B cell (primary cell): ENCODE measurements around the gene GEMIN2. TPM values are rescaled to one million over a fixed set of nuclear protein-coding genes. Genes with fewer than 3 reads are reported as not detected.

Experiments used
- ATAC-seq: fragments of 200-7000 bp; cut with Tn5 transposase; one replicate; pipeline ENCODE4 v1.10.0; 2021; ENCODE audit warnings: low read depth, mild to moderate bottlenecking, moderate number of reproducible peaks, moderate library complexity
- CTCF ChIA-PET: fragments of 350-600 bp; sonication (Branson Sonifier 250); formaldehyde crosslinking; loops from one replicate; lab custom pipeline; 2021; ENCODE audit warnings: antibody characterized with exemption, inconsistent platforms; lab: Charles Lee
- POLR2A ChIA-PET: fragments of 350-600 bp; sonication (Branson Sonifier 250); formaldehyde crosslinking; loops from one replicate; lab custom pipeline; 2021; ENCODE audit warnings: antibody characterized with exemption; lab: Charles Lee
- DNase-seq: peaks from one replicate; pipeline ENCODE4 v3.0.0; 2013
- H2AFZ ChIP-seq: 2 replicates; pipeline ENCODE4 v1.6.1; 2012; ENCODE audit warnings: mild to moderate bottlenecking, low read depth, low read length; ENCODE audit not compliant: insufficient read depth, poor library complexity, severe bottlenecking
- H3K27ac ChIP-seq, 2 donors: 1 replicate in 1 of 2; 2 replicates in 1 of 2; pipeline ENCODE4 v1.5.1; 2012 to 2013; ENCODE audit warnings: low read length in 2 of 2, mild to moderate bottlenecking in 2 of 2, moderate library complexity in 1 of 2
- H3K27me3 ChIP-seq, 4 experiments: fragments of 200-600 bp in 1 of 4; sonication (generic) in 1 of 4; replicated peaks in 1 of 4; 1 replicate in 2 of 4; 2 replicates in 2 of 4; pipeline versions ENCODE4 v1.6.1 to v1.7.0; 2013 to 2016; ENCODE audit warnings: low read length in 3 of 4, mild to moderate bottlenecking in 2 of 4, mixed read lengths in 1 of 4, moderate library complexity in 1 of 4; ENCODE audit not compliant: insufficient read depth in 4 of 4, control insufficient read depth in 3 of 4; ENCODE audit errors: control extremely low read depth in 1 of 4
- H3K36me3 ChIP-seq, 2 experiments: replicated peaks in 1 of 2; 1 replicate in 1 of 2; 2 replicates in 1 of 2; pipeline versions ENCODE4 v1.6.1 to v1.7.1; 2013; ENCODE audit warnings: low read length in 1 of 2; ENCODE audit not compliant: insufficient read depth in 2 of 2, control insufficient read depth in 1 of 2; ENCODE audit errors: control extremely low read depth in 1 of 2, extremely low read depth in 1 of 2
- H3K4me1 ChIP-seq, 2 donors: fragments of 200-600 bp in 1 of 2; sonication (generic) in 1 of 2; 1 replicate in 1 of 2; 2 replicates in 1 of 2; pipeline versions ENCODE4 v1.5.1 to v1.6.1; 2013 to 2017; ENCODE audit warnings: low read length in 2 of 2; ENCODE audit not compliant: control insufficient read depth in 2 of 2, insufficient read depth in 2 of 2
- H3K4me2 ChIP-seq: replicated peaks from 2 replicates; pipeline ENCODE3; 2012; ENCODE audit warnings: mild to moderate bottlenecking, low read depth, low read length; ENCODE audit not compliant: poor library complexity, severe bottlenecking
- H3K4me3 ChIP-seq, 5 experiments: fragments of 200-600 bp in 1 of 5; sonication (generic) in 1 of 5; 1 replicate in 3 of 5; 2 replicates in 2 of 5; pipeline versions ENCODE4 v1.5.1 to v1.7.0; 2011 to 2016; ENCODE audit warnings: low read length in 4 of 5, mild to moderate bottlenecking in 4 of 5, low read depth in 2 of 5, control low read depth in 1 of 5, moderate library complexity in 1 of 5; ENCODE audit not compliant: insufficient read depth in 1 of 5; ENCODE audit errors: control extremely low read depth in 1 of 5, extremely low read depth in 1 of 5
- H3K79me2 ChIP-seq: fragments of 200-600 bp; sonication (generic); one replicate; pipeline ENCODE4 v1.6.0; 2016; ENCODE audit warnings: low read length; ENCODE audit not compliant: control insufficient read depth, insufficient read depth
- H3K9ac ChIP-seq: fragments of 200-600 bp; sonication (generic); 2 replicates; pipeline ENCODE4 v1.6.1; 2017; ENCODE audit warnings: mild to moderate bottlenecking, low read length, moderate library complexity
- H3K9me3 ChIP-seq, 3 donors: one replicate each; pipeline versions ENCODE4 v1.6.1 to v1.7.1; 2013; ENCODE audit warnings: low read length in 2 of 3; ENCODE audit not compliant: control insufficient read depth in 2 of 3, insufficient read depth in 1 of 3; ENCODE audit errors: control extremely low read depth in 1 of 3
- H4K20me1 ChIP-seq: 2 replicates; pipeline ENCODE4 v1.6.0; 2012; ENCODE audit warnings: mild to moderate bottlenecking, low read length; ENCODE audit not compliant: insufficient read depth, control insufficient read depth, poor library complexity, severe bottlenecking
- H3K27ac Mint-ChIP-seq: one replicate; pipeline ENCODE4 v1.8.0; 2021; ENCODE audit warnings: mixed read lengths
- H3K27me3 Mint-ChIP-seq: one replicate; pipeline ENCODE4 v1.8.0; 2021; ENCODE audit warnings: mixed read lengths
- H3K4me1 Mint-ChIP-seq: one replicate; pipeline ENCODE4 v1.8.0; 2021; ENCODE audit warnings: mixed read lengths
- H3K4me3 Mint-ChIP-seq: one replicate; pipeline ENCODE4 v1.8.0; 2021; ENCODE audit warnings: mixed read lengths
- H3K9me3 Mint-ChIP-seq: one replicate; pipeline ENCODE4 v1.8.0; 2022; ENCODE audit warnings: mixed read lengths; ENCODE audit not compliant: insufficient read depth
- EZH2 ChIP-seq: IDR thresholded peaks from 2 replicates; pipeline ENCODE4 v1.6.1; 2012; ENCODE audit warnings: borderline replicate concordance, low read depth, mild to moderate bottlenecking, moderate library complexity, low read length; ENCODE audit not compliant: insufficient read depth, poor library complexity, severe bottlenecking
- WGBS: methylation state at CpG from one replicate; pipeline ENCODE4 v1.1.5; 2013; ENCODE audit warnings: missing lambda C conversion rate; ENCODE audit not compliant: insufficient coverage; 5-methylcytosine and 5-hydroxymethylcytosine counted together
- intact Hi-C: fragments of 100-400 bp; cut with micrococcal nuclease; formaldehyde crosslinking; loops from one replicate; pipeline ENCODE4 v1.10.0; 2022
- polyA plus RNA-seq: library from polyadenylated mRNA; depleted of rRNA; stranded (reverse); fragments of >200 nt; gene quantifications from 2 replicates; pipeline ENCODE4 v1.2.3, GENCODE V29; 2012
- total RNA-seq, 2 donors: library from RNA; stranded (reverse); fragments of 120-200 nt in 1 of 2; gene quantifications; 1 replicate in 1 of 2; 2 replicates in 1 of 2; pipeline versions ENCODE4 v1.2.3 to v1.2.4, GENCODE V29; 2013 to 2022
- TF ChIP-seq, protein P1 (sequence below): fragments of 200-600 bp; IDR thresholded peaks from one replicate; pipeline ENCODE4 v1.8.0; 2022; ENCODE audit warnings: antibody characterized with exemption, mild to moderate bottlenecking

Gene GEMIN2
- total and polyA plus RNA-seq, 2 donors (not counting 1 experiment from before 2014, with no cell fraction given), result 13.4 to 14.4 TPM

- Histone ChIP-seq H4K20me1 (no peaks in the 10 kb centered on the region), H3K27ac (no peak overlapping the region), H3K4me3 (no peak overlapping the region), H3K9ac (no peak overlapping the region), H3K9me3 (no peaks in the 10 kb centered on the region), H3K36me3 (peaks cover 17 to 67% of the 10 kb centered on the region in 2 experiments), H3K4me1 (no peaks in the 10 kb centered on the region), H3K4me2 (no peak overlapping the region), H3K79me2 (no peaks in the 10 kb centered on the region), H3K27me3 (no peaks in the 10 kb centered on the region), H2AFZ (no peak overlapping the region)
- ChIA-PET CTCF (interaction anchor here (1.1 kb wide), 1 partner anchor 73 kb away, joined by 3 read pairs; no protein-coding TSS in a partner anchor), POLR2A (no interaction called here)
- Mint-ChIP-seq H3K27me3 (no peaks in the 10 kb centered on the region), H3K4me3 (no peak overlapping the region), H3K27ac (peak overlapping the region; percentile 26), H3K4me1 (no peaks in the 10 kb centered on the region), H3K9me3 (no peaks in the 10 kb centered on the region)
- TF ChIP-seq, protein P1, sequence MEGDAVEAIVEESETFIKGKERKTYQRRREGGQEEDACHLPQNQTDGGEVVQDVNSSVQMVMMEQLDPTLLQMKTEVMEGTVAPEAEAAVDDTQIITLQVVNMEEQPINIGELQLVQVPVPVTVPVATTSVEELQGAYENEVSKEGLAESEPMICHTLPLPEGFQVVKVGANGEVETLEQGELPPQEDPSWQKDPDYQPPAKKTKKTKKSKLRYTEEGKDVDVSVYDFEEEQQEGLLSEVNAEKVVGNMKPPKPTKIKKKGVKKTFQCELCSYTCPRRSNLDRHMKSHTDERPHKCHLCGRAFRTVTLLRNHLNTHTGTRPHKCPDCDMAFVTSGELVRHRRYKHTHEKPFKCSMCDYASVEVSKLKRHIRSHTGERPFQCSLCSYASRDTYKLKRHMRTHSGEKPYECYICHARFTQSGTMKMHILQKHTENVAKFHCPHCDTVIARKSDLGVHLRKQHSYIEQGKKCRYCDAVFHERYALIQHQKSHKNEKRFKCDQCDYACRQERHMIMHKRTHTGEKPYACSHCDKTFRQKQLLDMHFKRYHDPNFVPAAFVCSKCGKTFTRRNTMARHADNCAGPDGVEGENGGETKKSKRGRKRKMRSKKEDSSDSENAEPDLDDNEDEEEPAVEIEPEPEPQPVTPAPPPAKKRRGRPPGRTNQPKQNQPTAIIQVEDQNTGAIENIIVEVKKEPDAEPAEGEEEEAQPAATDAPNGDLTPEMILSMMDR, result no peak
- TF ChIP-seq EZH2, result no peak
- no peak for ATAC-seq
- intact Hi-C loops, result no loop called here
- no CpG with 5 or more reads among the region's 7 CpGs for WGBS
- no peak for DNase-seq
These were observed 28.2 kb upstream of the GEMIN2 start for GRCh38 chr14:39085933-39086332.

DNA sequence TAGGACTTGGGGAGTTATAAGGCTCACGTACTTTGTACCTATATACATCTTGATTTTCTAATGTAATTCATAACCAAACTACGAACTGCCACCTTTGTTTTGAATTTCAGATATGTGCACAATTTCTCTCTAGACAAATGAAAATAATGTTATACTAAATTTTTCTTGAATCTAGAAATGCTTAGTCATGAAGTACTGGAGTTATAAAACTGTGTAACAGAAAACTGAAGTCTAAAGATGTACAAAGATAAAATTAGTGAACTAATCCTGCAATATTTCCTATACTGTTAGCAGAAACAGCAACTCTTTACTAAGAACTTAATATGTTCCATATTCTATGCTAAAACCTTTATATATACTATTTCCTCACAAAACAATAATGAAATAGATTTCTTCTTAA lies 26.6 kb upstream of the GEMIN2 start:
- Mint-ChIP-seq H3K4me3 (no peak overlapping the region), H3K27me3 (no peaks in the 10 kb centered on the region), H3K4me1 (peaks cover 2% of the 10 kb centered on the region), H3K9me3 (no peaks in the 10 kb centered on the region), H3K27ac (no peak overlapping the region)
- ChIA-PET CTCF (no interaction called here), POLR2A (no interaction called here)
- Histone ChIP-seq H3K27me3 (no peaks in the 10 kb centered on the region), H3K9me3 (no peaks in the 10 kb centered on the region), H3K9ac (no peak overlapping the region), H3K36me3 (peaks cover 19 to 77% of the 10 kb centered on the region in 2 experiments), H4K20me1 (no peaks in the 10 kb centered on the region), H3K27ac (no peak overlapping the region), H3K79me2 (no peaks in the 10 kb centered on the region), H3K4me2 (no peak overlapping the region), H3K4me3 (no peak overlapping the region), H3K4me1 (no peaks in the 10 kb centered on the region), H2AFZ (no peak overlapping the region)
- intact Hi-C loops, result no loop called here
- TF ChIP-seq, protein P1, result no peak
- no peak for TF ChIP-seq EZH2
- DNase-seq (no peak), ATAC-seq (no peak)
- no CpG with 5 or more reads among the region's 2 CpGs for WGBS
